Neural progenitor cell (in vitro differentiated cells): ENCODE measurements around the gene PRKAA2. TPM values are rescaled to one million over a fixed set of nuclear protein-coding genes. Genes with fewer than 3 reads are reported as not detected.

Experiments used
- DNase-seq: peaks from one replicate; pipeline ENCODE4 v3.0.0-alpha.2; 2016; ENCODE audit warnings: low spot score
- H2AFZ ChIP-seq: fragments of 200-600 bp; sonication (generic); replicated peaks from 2 replicates; pipeline ENCODE4 v1.6.1; 2016; ENCODE audit warnings: antibody characterized with exemption
- H3F3A ChIP-seq: fragments of 200-600 bp; sonication (generic); 2 replicates; pipeline ENCODE4 v1.6.1; 2016; ENCODE audit warnings: antibody characterized with exemption, low read depth
- H3K27ac ChIP-seq: fragments of 200-600 bp; sonication (generic); 2 replicates; pipeline ENCODE4 v1.5.1; 2016; ENCODE audit warnings: mild to moderate bottlenecking
- H3K27me3 ChIP-seq: fragments of 200-600 bp; sonication (generic); 2 replicates; pipeline ENCODE4 v1.6.1; 2016; ENCODE audit warnings: mild to moderate bottlenecking, moderate library complexity
- H3K36me3 ChIP-seq: fragments of 200-600 bp; sonication (generic); 2 replicates; pipeline ENCODE4 v1.5.1; 2016
- H3K4me1 ChIP-seq: fragments of 200-600 bp; sonication (generic); 2 replicates; pipeline ENCODE4 v1.6.1; 2016; ENCODE audit warnings: mixed run types
- H3K4me2 ChIP-seq: fragments of 200-600 bp; sonication (generic); 2 replicates; pipeline ENCODE4 v1.6.1; 2016
- H3K4me3 ChIP-seq: fragments of 200-600 bp; sonication (generic); 2 replicates; pipeline ENCODE4 v1.5.1; 2016
- H3K79me2 ChIP-seq: fragments of 200-600 bp; sonication (generic); 2 replicates; pipeline ENCODE4 v1.6.1; 2016; ENCODE audit warnings: low read depth
- H3K9ac ChIP-seq: fragments of 200-600 bp; sonication (generic); 2 replicates; pipeline ENCODE4 v1.6.1; 2016
- H3K9me3 ChIP-seq: fragments of 200-600 bp; sonication (generic); 2 replicates; pipeline ENCODE4 v1.5.1; 2016; ENCODE audit warnings: low read depth
- H4K20me1 ChIP-seq: fragments of 200-600 bp; sonication (generic); 2 replicates; pipeline ENCODE4 v1.6.1; 2016; ENCODE audit warnings: low read depth
- H3K27ac Mint-ChIP-seq: 3 replicates; pipeline ENCODE4 v1.8.0; 2021; ENCODE audit warnings: mixed read lengths
- H3K27me3 Mint-ChIP-seq: 2 replicates; pipeline ENCODE4 v1.8.0; 2022; ENCODE audit warnings: low read depth, mild to moderate bottlenecking, inconsistent platforms, moderate library complexity, mixed read lengths; ENCODE audit not compliant: insufficient read depth
- H3K36me3 Mint-ChIP-seq: 3 replicates; pipeline ENCODE4 v1.8.0; 2021; ENCODE audit warnings: mixed read lengths
- H3K4me1 Mint-ChIP-seq: 3 replicates; pipeline ENCODE4 v1.8.0; 2021; ENCODE audit warnings: mixed read lengths
- H3K4me3 Mint-ChIP-seq: 3 replicates; pipeline ENCODE4 v1.8.0; 2021; ENCODE audit warnings: mild to moderate bottlenecking, moderate library complexity, mixed read lengths
- H3K9me3 Mint-ChIP-seq: 3 replicates; pipeline ENCODE4 v1.8.0; 2020; ENCODE audit warnings: mixed read lengths
- EZH2 ChIP-seq: fragments of 200-600 bp; sonication (generic); IDR thresholded peaks from 2 replicates; pipeline ENCODE4 v1.6.1; 2017; ENCODE audit warnings: antibody characterized with exemption, mild to moderate bottlenecking, moderate library complexity
- EZH2phosphoT487 ChIP-seq: fragments of 200-600 bp; sonication (generic); IDR thresholded peaks from 2 replicates; pipeline ENCODE4 v1.6.1; 2017; ENCODE audit warnings: antibody characterized with exemption
- total RNA-seq: library from RNA; depleted of rRNA; stranded (reverse); fragments of >200 nt; gene quantifications from 2 replicates; pipeline ENCODE4 v1.2.3, GENCODE V29; 2015; ENCODE audit warnings: low replicate concordance
- TF ChIP-seq, protein P1 (sequence below): fragments of 200-600 bp; sonication (generic); IDR thresholded peaks from 2 replicates; pipeline ENCODE4 v1.5.1; 2017; ENCODE audit warnings: antibody characterized with exemption, mild to moderate bottlenecking

PRKAA2 gene
- total RNA-seq, 1 donor from 2014 or later = 25.8 TPM

DNA sequence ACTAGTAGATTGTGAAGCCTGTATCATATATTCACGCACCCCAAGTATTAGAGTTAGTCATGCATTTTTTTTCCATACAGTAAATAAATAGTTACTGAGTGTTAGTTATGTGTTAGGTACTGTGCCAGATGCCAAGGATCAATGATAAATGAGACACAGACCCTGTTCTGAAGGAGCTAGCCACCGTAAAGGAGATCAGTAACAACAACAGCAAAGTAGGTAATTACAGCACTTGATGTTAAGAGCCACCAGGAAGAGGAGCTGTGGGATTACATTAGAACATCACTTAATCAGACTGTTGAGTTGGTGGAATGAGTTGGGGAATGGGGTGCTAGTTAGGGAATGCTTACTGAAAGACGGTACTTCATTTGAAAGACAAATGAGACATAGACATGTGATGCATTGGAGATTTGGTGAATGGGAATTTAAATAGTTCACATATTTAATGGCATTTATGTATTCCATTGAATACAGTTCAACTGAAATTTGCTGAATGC, 21.0 kb downstream of the PRKAA2 start:
- Histone ChIP-seq H3K79me2 (peaks cover 19% of the 10 kb centered on the region), H3K9ac (no peak overlapping the region), H3K27ac (no peak overlapping the region), H3K9me3 (no peaks in the 10 kb centered on the region), H3F3A (no peaks in the 10 kb centered on the region), H4K20me1 (peaks cover 3% of the 10 kb centered on the region), H3K36me3 (no peaks in the 10 kb centered on the region), H3K4me2 (no peak overlapping the region), H2AFZ (no peak overlapping the region), H3K4me3 (no peak overlapping the region), H3K27me3 (no peaks in the 10 kb centered on the region), H3K4me1 (no peaks in the 10 kb centered on the region)
- TF ChIP-seq, protein P1, sequence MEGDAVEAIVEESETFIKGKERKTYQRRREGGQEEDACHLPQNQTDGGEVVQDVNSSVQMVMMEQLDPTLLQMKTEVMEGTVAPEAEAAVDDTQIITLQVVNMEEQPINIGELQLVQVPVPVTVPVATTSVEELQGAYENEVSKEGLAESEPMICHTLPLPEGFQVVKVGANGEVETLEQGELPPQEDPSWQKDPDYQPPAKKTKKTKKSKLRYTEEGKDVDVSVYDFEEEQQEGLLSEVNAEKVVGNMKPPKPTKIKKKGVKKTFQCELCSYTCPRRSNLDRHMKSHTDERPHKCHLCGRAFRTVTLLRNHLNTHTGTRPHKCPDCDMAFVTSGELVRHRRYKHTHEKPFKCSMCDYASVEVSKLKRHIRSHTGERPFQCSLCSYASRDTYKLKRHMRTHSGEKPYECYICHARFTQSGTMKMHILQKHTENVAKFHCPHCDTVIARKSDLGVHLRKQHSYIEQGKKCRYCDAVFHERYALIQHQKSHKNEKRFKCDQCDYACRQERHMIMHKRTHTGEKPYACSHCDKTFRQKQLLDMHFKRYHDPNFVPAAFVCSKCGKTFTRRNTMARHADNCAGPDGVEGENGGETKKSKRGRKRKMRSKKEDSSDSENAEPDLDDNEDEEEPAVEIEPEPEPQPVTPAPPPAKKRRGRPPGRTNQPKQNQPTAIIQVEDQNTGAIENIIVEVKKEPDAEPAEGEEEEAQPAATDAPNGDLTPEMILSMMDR = no peak
- TF ChIP-seq EZH2 (no peak), EZH2phosphoT487 (no peak)
- H3K27me3 Mint-ChIP-seq = no peaks in the 10 kb centered on the region
- no peaks in the 10 kb centered on the region for H3K9me3 Mint-ChIP-seq
- H3K4me1 Mint-ChIP-seq = no peaks in the 10 kb centered on the region
- no peak overlapping the region for H3K4me3 Mint-ChIP-seq
- no peaks in the 10 kb centered on the region for H3K36me3 Mint-ChIP-seq
- no peak overlapping the region for H3K27ac Mint-ChIP-seq
- DNase-seq = no peak

DNA sequence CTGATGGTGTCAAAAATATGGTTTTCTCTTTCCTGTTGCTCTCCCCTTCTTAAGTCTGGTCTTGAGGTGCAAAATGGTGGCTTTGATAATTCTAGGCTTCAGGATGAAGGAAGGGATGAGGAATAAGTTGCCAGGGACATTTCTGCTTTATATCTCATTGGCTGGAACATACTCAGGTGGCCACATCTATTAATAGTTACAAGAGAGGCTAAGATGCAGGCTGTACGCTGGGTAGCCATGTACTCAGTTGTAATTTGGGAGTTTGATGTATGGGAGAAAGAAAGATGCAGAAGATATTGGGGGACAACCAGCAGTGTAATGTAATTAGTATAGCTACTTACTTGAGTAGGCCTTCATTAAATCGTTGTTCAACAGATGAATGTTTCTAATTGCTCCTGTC, 25.2 kb downstream of the PRKAA2 start:
- no peaks in the 10 kb centered on the region for H3K4me1 ChIP-seq
- H3K4me2 ChIP-seq = no peak overlapping the region
- no peak overlapping the region for H3K9ac ChIP-seq
- H2AFZ ChIP-seq = no peak overlapping the region
- no peak overlapping the region for H3K4me3 Mint-ChIP-seq
- H4K20me1 ChIP-seq = peaks cover 3% of the 10 kb centered on the region
- TF ChIP-seq, protein P1 = no peak
- no peak for TF ChIP-seq EZH2phosphoT487
- TF ChIP-seq EZH2 = no peak
- H3K27ac ChIP-seq = no peak overlapping the region
- H3K27ac Mint-ChIP-seq = no peak overlapping the region
- H3K4me3 ChIP-seq = no peak overlapping the region
- H3K4me1 Mint-ChIP-seq = no peaks in the 10 kb centered on the region
- H3K9me3 Mint-ChIP-seq = no peaks in the 10 kb centered on the region
- no peaks in the 10 kb centered on the region for H3K36me3 Mint-ChIP-seq
- no peaks in the 10 kb centered on the region for H3F3A ChIP-seq
- H3K79me2 ChIP-seq = peaks cover 34% of the 10 kb centered on the region
- DNase-seq = no peak
- H3K9me3 ChIP-seq = no peaks in the 10 kb centered on the region
- no peaks in the 10 kb centered on the region for H3K27me3 Mint-ChIP-seq
- H3K36me3 ChIP-seq = no peaks in the 10 kb centered on the region
- no peaks in the 10 kb centered on the region for H3K27me3 ChIP-seq

DNA sequence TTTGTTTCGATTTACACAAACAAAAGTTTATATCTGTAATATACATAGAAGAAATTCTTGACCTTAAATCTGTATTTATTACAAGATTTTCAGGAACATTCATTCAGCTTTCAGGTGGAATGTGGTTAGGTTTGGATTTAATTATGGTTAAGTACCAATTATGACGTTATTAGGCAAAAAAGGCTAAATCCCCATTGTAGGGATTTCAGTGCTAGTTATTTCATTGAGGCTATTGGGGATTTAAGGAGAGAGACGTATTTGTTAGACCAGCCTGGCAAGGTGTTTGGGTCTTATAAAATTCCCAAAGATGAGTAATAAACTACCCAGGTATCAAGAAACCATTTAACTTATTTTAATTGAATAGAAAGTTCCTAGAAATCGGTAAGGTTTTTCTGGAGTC, 26.0 kb downstream of the PRKAA2 start:
- no peaks in the 10 kb centered on the region for H3K27me3 ChIP-seq
- no peaks in the 10 kb centered on the region for H3F3A ChIP-seq
- H3K4me3 Mint-ChIP-seq = no peak overlapping the region
- H3K4me3 ChIP-seq = no peak overlapping the region
- H3K36me3 Mint-ChIP-seq = no peaks in the 10 kb centered on the region
- peaks cover 34% of the 10 kb centered on the region for H3K79me2 ChIP-seq
- H3K36me3 ChIP-seq = no peaks in the 10 kb centered on the region
- H3K9me3 ChIP-seq = no peaks in the 10 kb centered on the region
- H2AFZ ChIP-seq = no peak overlapping the region
- H4K20me1 ChIP-seq = peaks cover 3% of the 10 kb centered on the region
- peaks cover 1% of the 10 kb centered on the region for H3K4me1 Mint-ChIP-seq
- no peak overlapping the region for H3K27ac Mint-ChIP-seq
- DNase-seq = no peak
- no peak overlapping the region for H3K9ac ChIP-seq
- H3K4me1 ChIP-seq = no peaks in the 10 kb centered on the region
- no peaks in the 10 kb centered on the region for H3K27me3 Mint-ChIP-seq
- TF ChIP-seq EZH2phosphoT487 = no peak
- TF ChIP-seq EZH2 = no peak
- TF ChIP-seq, protein P1 = no peak
- no peaks in the 10 kb centered on the region for H3K9me3 Mint-ChIP-seq
- no peak overlapping the region for H3K4me2 ChIP-seq
- no peak overlapping the region for H3K27ac ChIP-seq
